Measurements from ENCODE around the gene FGD3.

FGD3 gene

DNA sequence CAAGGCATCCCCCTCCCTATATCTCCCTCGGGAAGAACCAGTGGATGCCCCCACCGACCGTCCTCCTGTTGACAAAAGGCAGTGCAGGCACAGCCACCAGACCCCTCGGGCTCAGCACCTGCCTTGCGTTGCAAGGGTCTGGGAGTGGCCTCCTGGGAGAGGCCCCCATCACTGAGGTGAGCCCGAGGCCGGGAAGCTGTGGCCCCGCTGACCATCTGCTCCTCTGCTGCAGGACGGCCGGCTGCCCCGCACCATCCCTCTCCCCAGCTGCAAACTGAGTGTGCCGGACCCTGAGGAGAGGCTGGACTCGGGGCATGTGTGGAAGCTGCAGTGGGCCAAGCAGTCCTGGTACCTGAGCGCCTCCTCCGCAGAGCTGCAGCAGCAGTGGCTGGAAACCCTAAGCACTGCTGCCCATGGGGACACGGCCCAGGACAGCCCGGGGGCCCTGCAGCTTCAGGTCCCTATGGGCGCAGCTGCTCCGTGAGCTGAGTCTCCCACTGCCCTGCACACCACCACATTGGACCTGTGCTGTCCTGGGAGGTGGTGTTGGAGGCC lies 87.9 kb downstream of the FGD3 start:
- no peak for DNase-seq

DNA sequence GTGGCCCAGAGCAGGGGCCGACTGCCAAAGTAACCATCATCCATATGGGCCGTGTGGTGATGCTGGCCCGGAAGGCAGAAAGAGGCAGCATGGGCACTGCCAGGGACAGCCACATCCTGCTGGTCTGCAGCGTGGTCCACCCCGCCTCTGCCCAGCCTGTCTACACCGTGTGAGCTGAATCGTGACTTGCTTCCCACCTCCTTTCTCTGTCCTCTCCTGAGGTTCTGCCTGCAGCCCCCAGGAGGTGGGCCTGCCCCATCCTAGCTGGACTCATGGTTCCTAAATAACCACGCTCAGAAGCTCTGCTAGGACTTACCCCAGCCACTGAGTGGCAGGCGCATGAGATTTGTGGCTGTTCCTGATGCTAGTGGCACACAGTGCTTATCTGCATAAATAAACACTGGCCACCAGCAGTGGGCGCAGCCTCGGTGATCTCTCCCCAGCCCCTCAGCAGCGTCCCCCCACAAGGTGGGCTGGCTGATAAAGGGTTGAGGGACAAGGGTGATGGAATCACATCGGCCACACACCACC lies 88.6 kb downstream of the FGD3 start:
- no peak for DNase-seq

- DNase-seq: no peak
These were observed 89.7 kb downstream of the FGD3 start for GRCh38 chr9:93036887-93037475.

DNA sequence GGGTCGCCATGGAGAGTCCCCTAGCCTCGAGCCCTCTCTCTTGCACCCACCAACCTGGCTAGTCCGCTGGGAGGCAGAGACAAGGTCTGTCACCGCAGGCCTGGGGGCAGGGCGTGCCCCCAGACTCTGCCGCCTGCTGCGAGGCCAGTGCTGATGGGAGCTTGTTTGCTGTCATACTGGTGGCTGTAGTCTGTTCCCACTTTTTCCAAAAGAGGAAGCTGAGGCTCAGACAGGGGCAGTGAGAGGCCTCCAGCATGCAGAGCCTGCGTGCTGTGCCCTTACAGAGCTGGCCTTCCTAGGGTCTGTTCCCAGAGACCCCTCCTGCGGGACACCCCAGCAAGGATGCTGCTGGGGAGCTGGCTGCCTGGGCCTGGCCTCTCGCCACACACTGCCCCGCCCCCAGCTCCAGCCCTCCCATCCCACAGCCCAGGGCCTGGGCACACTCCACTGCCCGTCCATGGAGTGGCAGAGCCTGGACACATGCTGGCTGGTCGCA lies 90.2 kb downstream of the FGD3 start:
- DNase-seq: no peak

GRCh38 chr9:93038918-93039317 lies 91.6 kb downstream of the FGD3 start:
- no peak for DNase-seq

DNA sequence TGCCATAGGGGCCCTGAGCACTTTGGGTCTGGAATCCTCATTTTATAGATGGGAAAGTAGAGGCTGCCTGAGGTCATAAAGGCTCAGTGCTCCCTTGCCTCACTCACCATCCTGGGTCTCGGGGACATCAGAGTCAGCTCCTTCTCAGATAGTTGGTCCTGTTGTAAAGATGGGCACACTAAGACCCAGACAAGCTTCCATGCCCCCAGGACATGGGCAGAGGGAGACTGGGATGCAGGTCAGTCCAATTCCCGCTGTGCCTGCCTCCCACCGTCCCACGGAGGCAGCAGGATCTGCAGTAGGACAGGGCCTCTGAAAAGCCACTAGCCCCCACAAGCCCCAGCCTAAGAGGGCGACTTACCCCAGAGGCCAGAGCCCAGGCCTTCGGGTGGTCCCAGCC lies 92.1 kb downstream of the FGD3 start:
- DNase-seq: no peak

DNA sequence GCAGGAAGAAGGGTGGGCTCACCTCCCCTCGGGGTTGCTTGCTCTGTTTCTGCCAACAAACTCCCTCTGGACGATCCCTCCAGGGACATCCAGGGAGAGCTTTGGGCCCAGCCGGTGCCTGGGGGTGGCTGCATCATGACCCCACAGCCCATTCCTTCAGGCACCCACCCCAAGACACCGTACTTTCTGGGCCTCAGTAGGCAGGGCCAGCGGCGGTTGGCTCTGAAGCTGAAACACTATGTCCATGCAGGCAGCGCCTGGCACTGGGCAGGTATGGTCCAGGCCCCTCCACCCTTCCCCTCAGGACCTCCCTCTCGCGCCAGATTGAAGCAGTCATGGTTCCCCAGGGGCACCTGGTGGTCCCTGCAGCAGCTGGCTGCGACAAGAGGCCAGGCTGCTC lies 92.7 kb downstream of the FGD3 start:
- no peak for DNase-seq

DNA sequence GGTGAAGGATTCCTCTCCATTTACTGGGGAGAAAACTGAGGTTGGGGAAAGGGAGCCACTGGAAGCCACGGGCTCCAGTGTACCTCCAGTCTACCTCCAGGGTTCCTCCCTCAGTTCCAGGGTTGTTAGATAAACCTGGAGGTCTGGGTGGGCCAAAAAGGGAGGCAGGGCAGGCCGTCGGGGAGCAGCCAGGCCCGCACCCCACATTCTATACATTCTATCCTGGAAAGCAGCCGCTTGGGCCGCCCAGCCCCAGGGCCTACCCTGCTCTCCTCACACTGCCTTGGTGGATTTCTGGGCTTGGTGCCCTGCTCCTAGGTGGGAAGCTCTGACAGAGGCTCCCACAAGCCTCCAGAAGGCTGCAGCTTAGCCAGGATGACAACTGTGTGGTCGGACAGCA lies 93.1 kb downstream of the FGD3 start:
- DNase-seq: no peak

DNA sequence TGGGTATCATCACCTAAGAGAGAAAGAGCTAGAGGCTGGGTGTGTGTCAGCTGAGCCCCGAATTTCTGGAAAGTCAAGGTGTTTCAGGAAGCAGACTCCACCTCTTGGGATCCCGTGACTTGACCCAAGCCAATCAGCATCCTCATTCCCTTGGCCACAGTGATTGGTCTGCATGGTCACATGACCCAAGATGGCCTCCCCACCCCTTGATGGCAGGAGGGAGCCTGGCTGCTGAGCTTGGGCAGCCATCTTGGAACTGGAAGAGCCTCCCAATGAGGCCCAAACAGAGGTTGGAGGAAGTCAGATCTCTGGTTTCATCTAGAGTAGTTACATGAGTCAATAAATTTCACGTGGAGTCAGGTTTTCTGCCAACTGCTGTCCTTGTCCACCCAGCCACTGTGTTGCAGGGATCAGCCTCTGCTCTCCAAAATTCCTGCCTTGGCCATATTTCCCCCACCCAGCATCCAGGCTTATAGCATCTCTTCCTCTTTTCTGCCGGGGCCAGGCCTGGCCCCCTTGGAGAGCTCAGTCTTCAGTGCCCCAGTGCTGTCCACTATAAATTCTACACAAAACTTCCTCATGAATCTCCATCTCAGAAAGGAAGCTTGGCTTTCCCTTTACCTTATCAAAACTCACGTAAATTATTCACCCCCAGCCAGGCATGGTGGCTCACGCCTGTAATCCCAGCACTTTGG lies 93.9 kb downstream of the FGD3 start:
- no peak for DNase-seq

- no peak for DNase-seq
These were observed 95.8 kb downstream of the FGD3 start for GRCh38 chr9:93043122-93043521.

- DNase-seq: no peak
These were observed 98.2 kb downstream of the FGD3 start for GRCh38 chr9:93045521-93045920.

DNA sequence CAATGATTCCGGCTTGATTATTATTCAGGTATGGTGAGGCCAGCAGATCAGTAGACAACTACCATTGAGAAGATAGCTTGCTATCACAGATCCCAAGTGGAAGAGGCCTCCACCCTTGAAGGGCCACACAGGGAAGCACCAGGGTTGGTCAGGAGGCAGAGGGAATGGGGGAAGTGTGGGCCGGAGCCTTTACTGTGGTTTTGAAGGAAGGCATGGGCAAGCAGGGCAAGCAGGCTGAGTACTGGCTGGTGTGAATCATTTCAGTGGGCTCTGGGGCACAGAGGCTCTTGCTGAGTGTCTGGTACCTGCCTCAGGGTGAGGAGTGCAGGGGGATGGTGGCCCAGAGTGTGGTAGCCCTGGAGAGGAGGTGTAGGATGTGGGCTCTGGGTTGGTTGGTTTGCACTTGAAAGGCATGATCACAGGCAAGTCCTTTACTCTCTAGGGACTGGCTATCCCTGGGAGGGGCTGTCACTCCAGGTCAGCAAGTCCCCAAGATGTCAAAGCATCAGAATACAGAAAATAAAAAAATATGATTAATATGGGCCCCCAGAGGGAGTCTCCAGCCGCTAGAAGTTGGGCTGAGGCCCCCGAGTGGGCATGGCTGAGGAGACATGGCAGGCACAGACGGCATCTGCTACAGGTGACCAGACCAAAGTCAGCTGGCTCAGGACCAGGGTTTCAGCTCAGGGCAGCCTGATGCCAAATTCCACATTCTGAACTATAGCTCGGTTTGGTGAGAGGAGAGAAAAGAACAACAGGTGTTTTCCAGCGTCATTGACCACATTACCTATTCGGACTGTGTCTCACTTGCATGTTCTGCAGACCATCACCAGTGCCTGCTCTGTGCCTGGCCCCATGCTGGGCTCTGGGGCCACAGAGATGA lies 101.5 kb downstream of the FGD3 start:
- no peak for DNase-seq

DNA sequence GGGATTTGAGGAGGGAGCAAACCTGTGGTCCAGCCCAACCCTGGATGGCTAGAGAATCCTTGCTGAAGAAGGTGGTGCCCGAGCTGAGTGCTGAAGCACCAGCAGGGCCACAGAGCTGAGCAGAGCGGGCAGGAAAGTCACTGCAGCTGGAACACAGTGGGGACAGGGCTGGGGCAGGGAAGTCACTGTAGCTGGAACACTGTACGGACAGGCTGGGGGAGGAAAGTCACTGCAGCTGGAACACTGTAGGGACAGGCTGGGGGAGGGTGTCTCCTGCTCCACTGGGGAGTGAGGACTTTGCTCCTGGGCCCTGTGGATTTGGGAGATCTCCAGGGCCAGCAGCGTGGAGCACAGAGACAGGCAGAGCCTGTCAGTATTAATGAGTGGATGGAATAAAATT lies 102.2 kb downstream of the FGD3 start:
- no peak for DNase-seq

- no peak for DNase-seq
These were observed 102.9 kb downstream of the FGD3 start for GRCh38 chr9:93050231-93050630.

DNA sequence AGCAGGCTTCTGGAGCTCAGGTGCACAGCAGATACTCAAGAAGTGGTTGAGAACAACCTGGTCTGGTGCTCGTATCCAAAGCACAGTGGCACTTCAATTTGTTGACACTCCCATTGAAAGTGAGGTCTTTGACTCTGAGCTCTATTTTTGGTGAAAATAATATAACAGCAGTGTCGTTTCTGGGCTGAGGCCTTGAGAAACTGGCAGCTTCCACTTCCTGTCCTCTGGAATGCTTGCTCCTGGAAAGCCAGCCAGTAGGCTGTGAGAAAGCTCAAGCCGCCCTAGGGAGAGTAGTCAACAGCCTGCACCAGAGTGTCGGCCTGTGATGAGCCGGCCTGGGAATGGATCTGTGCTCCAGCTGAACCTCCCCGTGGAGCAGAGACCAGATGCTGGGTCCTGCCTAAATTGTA lies 104.4 kb downstream of the FGD3 start:
- no peak for DNase-seq

GRCh38 chr9:93052791-93053540 lies 105.6 kb downstream of the FGD3 start:
- no peak for DNase-seq

- DNase-seq: no peak
These were observed 106.5 kb downstream of the FGD3 start for GRCh38 chr9:93053781-93054331.

- no peak for DNase-seq
These were observed 107.7 kb downstream of the FGD3 start for GRCh38 chr9:93054758-93055704.

GRCh38 chr9:93057042-93057702 lies 109.8 kb downstream of the FGD3 start:
- DNase-seq: no peak

GRCh38 chr9:93057703-93058354 lies 110.5 kb downstream of the FGD3 start:
- no peak for DNase-seq
